GM12878 (cell line): ENCODE results near the gene KRT86. TPM values are rescaled to one million over a fixed set of nuclear protein-coding genes. Genes with fewer than 3 reads are reported as not detected.

Experiments used
- DPF2 ChIP-seq: fragments of 450-650 bp; IDR thresholded peaks from 2 replicates; pipeline ENCODE4 v1.6.1; 2017; ENCODE audit warnings: mild to moderate bottlenecking
- ELK1 ChIP-seq: IDR thresholded peaks from 2 replicates; pipeline ENCODE4 v1.6.1; 2012; ENCODE audit warnings: low read depth, low read length, improper control_type of control experiment
- HDAC6 ChIP-seq: fragments of 200-600 bp; sonication (generic); IDR thresholded peaks from one replicate; pipeline ENCODE4 v1.8.0; 2017; ENCODE audit warnings: antibody characterized with exemption; ENCODE audit not compliant: unreplicated experiment
- IRF4 ChIP-seq: IDR thresholded peaks from 2 replicates; pipeline ENCODE4 v1.6.1; 2011; ENCODE audit warnings: low read depth, low read length
- POLR2AphosphoS5 ChIP-seq: IDR thresholded peaks from 2 replicates; pipeline ENCODE4 v1.6.1; 2011; ENCODE audit warnings: mild to moderate bottlenecking, low read length, inconsistent platforms
- SP1 ChIP-seq: IDR thresholded peaks from one replicate; pipeline ENCODE4 v1.6.1; 2011; ENCODE audit warnings: low read depth, low read length
- SREBF2 ChIP-seq: IDR thresholded peaks from 2 replicates; pipeline ENCODE4 v1.6.1; 2012; ENCODE audit warnings: mild to moderate bottlenecking, low read length
- ZBTB11 ChIP-seq: fragments of 450-650 bp; formaldehyde crosslinking; IDR thresholded peaks from 2 replicates; pipeline ENCODE4 v1.5.0; 2022; ENCODE audit warnings: mild to moderate bottlenecking, missing genetic modification characterization
- ZBTB40 ChIP-seq: fragments of 450-650 bp; IDR thresholded peaks from 2 replicates; pipeline ENCODE4 v1.6.1; 2016; ENCODE audit warnings: mild to moderate bottlenecking, moderate library complexity, borderline replicate concordance
- polyA plus RNA-seq, 11 experiments: library from polyadenylated mRNA; depleted of rRNA in 4 of 11; unstranded in 6 of 11; stranded (reverse) in 5 of 11; fragments of >200 nt; fragmentation: Nextera tagmentation in 4 of 11; fragmentation: Illumina TruSeq in 1 of 11; extraction: Ambion mirVana in 4 of 11; extraction: Trizol in 1 of 11; gene quantifications; 1 replicate in 1 of 11; 2 replicates in 10 of 11; pipeline versions ENCODE4 v1.2.1 to v1.2.3, GENCODE V29; 2011 to 2016; ENCODE audit warnings: inconsistent platforms in 2 of 11, missing spikeins in 2 of 11, low read depth in 1 of 11
- total RNA-seq, 4 experiments: library from RNA; depleted of rRNA in 3 of 4; stranded (reverse); fragments of >200 nt in 3 of 4; fragmentation: Illumina TruSeq in 1 of 4; extraction: Trizol in 1 of 4; gene quantifications; 2 replicates each; pipeline versions ENCODE4 v1.2.1 to v1.2.3, GENCODE V29; 2013 to 2021

KRT86 gene
- total and polyA plus RNA-seq, 10 of the 15 experiments (the other 5 are each of a cell fraction or from before 2014, with no cell fraction given): 0.11 to 0.54 (median 0.18) TPM; not detected in 4

- no peak for TF ChIP-seq ZBTB40
- no peak for TF ChIP-seq ELK1
- TF ChIP-seq DPF2: no peak
- TF ChIP-seq IRF4: no peak
- no peak for TF ChIP-seq SP1
- TF ChIP-seq ZBTB11 (CRISPR knock-in tag): no peak
- no peak for TF ChIP-seq SREBF2
- no peak for TF ChIP-seq HDAC6
- no peak for TF ChIP-seq POLR2AphosphoS5
Observed at GRCh38 chr12:52253391-52254179, 20.9 kb upstream of the KRT86 start (continued).
